GM19025 (cell line): ENCODE results near the gene C16orf96.

Experiments used
- ATAC-seq: cut with Tn5 transposase; IDR thresholded peaks from one replicate; pipeline ENCODE4 v1.9.1; 2021; ENCODE audit warnings: mild to moderate bottlenecking, low read depth, moderate library complexity; ENCODE audit not compliant: unreplicated experiment

The C16orf96 gene

DNA sequence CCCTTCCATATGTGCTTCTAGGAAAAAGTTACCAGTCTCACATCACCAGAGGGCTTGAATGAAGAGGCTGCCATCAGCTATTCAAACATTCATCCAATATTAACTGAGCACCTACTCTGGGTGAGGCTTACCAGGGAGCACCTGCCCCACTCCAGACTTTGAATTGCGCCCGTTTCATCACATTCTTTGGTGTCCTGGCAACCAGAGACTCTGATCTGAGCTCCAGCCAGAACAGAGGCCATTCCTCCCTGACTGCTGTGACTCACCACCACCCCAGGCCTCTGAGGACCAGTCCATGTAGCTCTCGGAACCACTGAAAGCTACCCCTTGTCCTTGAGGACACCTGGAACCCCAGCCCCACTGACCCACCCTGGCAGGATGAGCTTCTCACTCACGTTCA is at the start of gene C16orf96:
Gene C16orf96, plus strand, starts transcription at position 229 of the 400 bp plus-strand sequence. Its CDS starts 150 bp downstream, at position 379.
- ATAC-seq = no peak

DNA sequence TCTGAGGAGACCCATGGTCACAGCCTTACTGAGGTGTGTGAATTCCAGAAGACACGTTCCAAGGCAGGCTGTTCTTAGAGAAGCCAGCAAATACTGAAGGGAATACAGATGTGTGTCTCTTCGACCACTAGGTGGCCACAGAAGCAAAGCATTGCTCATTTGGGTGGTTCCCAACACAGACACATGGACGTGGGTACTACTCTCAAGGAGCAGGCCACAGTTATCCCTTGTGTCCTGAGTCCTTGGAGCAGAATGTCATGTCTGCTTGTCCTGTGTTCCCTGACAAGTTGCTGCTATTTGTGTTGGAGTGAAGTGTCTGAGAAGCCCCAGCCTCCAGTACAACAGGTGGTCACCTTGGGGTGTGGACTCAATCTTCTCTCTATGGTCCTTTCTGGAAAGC is 49.7 kb upstream of the C16orf96 start:
- ATAC-seq = no peak

DNA sequence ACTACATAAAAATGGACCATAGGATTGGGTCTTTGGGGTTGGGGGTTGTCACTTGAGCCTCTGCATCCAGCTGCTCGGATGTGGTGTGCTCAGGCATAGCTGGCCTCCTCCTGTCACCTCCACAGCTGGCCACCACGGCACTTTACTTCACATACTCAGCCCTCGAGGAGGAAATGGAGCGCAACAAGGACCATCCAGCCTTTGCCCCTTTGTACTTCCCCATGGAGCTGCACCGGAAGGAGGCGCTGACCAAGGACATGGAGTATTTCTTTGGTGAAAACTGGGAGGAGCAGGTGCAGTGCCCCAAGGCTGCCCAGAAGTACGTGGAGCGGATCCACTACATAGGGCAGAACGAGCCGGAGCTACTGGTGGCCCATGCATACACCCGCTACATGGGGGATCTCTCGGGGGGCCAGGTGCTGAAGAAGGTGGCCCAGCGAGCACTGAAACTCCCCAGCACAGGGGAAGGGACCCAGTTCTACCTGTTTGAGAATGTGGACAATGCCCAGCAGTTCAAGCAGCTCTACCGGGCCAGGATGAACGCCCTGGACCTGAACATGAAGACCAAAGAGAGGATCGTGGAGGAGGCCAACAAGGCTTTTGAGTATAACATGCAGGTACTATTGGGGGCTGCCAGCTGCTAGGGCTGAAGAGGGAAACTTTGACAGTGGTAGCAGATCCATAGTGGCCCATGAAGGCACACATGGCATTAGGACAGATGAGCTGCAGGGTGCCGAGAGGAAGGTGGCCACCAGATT is 48.4 kb upstream of the C16orf96 start:
- no peak for ATAC-seq

DNA sequence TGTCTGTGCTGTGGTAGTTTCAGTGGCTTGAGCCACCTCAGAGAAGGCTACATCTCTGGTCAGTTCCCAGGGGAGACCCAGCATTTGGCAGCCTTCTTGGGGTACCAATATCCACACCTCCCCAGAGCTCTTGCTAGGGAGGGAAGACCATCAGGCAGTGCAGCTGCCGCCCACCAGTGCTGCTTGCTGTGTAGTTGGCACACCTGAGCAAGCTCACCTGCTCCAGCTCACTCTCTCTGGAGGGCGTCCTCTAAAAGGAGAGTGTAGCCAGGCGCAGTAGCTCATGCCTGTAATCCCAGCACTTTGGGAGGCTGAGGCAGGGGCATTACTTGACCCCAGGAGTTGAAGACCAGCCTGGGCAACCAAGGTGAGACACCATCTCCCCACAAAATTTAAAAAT is 47.3 kb upstream of the C16orf96 start:
- no peak for ATAC-seq

DNA sequence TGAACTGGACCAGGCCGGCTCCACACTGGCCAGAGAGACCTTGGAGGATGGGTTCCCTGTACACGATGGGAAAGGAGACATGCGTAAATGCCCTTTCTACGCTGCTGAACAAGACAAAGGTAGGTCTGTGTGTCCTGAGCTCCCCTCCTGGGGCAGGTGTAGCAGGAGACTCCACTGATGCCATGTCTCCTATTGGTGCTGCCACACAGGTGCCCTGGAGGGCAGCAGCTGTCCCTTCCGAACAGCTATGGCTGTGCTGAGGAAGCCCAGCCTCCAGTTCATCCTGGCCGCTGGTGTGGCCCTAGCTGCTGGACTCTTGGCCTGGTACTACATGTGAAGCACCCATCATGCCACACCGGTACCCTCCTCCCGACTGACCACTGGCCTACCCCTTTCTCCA is 46.7 kb upstream of the C16orf96 start:
- ATAC-seq = no peak

DNA sequence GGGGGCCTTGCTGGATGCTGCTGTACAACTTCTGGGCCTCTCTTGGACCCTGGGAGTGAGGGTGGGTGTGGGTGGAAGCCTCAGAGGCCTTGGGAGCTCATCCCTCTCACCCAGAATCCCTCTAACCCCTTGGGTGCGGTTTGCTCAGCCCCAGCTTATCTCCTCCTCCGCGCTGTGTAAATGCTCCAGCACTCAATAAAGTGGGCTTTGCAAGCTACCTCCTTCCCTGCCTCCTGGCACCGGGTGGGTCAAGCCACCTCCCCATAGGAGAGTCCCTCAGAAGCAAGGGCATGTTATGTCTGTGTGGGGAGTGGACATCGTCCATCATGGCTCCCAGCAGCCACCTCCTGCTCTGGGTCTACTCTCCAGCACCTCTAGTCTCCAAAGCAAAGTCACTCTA is 46.0 kb upstream of the C16orf96 start:
- ATAC-seq = no peak

DNA sequence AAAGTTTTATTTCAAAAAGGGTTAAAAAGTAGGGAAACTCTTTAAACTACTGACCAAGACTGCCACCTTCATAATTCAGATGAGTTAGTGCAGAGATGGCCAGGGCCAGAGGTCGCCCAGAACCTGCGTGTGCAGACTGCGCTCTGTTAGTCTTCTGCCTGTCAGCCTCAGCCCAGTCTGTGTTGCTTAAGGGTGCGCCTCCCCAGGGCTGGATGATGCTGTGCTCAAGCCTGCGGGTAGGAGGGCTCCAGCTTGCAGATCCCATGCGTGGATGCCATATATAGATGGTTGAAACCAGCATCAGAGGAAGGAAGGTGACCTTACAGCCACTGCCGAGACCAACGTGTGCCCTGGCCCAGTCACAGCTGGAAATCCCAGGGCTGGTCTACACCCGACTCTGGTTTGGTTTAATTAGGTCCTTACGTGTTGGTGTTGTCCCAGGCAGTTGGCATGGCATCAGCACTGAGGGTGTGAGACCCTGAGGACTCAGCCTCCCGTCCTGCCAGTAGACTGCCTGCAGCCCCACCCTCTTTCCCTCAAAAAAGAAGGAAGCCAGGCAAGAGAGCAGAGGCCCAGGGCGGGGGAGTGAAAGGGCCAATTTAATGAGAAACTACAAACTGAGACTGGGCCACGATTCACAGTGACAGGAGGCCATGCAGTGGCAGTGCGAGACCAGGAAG is 45.3 kb upstream of the C16orf96 start:
- ATAC-seq = no peak

DNA sequence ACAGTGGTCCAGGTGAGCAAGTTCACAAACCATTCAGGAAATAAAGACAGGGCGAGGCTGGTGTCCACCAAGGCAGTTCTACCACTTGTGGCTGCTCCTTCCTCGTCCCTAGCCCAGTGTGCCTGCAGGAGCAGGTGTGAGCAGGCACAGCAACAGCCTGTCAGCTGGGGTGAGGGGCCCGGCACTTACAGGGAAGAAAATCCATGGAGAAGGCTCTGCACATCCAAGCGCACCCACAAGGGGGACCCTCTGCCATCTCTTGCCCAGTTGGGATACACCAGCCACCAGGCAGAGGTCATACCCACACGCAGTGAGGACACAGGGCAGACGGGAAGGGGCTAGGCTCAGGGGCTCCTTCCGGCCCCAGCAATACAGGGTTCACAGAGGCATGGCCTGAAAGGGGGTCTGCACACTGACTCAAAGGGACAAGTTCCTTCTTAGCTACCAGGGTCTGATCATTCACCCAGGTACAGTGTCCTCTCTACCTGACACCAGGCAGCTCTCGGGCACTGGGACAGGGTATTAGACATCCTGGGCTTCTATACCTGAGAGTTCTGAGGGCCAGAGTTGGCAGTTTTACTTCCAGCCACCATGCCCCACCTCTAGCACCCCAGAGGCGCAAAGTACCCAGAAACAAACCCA is 44.6 kb upstream of the C16orf96 start:
- no peak for ATAC-seq

DNA sequence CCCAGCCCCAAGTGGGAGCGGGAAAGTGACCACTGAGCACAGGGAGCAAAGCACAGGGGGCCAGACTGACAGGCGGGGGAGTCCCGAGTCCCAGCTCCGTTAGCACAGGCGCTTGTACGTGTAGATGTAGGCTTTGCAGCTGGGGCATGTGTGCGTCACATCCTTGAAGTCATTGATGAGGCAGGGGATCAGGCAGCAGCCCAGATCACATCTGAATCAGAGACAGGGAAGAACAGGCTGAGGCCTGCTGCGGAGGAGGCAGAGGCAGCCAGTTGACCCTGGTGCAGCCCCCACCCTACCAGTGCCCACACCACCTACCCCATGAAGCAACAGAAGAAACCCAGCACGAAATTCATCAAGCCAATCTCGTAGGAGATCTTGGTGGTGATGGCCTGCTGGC is 43.7 kb upstream of the C16orf96 start:
- ATAC-seq = no peak

DNA sequence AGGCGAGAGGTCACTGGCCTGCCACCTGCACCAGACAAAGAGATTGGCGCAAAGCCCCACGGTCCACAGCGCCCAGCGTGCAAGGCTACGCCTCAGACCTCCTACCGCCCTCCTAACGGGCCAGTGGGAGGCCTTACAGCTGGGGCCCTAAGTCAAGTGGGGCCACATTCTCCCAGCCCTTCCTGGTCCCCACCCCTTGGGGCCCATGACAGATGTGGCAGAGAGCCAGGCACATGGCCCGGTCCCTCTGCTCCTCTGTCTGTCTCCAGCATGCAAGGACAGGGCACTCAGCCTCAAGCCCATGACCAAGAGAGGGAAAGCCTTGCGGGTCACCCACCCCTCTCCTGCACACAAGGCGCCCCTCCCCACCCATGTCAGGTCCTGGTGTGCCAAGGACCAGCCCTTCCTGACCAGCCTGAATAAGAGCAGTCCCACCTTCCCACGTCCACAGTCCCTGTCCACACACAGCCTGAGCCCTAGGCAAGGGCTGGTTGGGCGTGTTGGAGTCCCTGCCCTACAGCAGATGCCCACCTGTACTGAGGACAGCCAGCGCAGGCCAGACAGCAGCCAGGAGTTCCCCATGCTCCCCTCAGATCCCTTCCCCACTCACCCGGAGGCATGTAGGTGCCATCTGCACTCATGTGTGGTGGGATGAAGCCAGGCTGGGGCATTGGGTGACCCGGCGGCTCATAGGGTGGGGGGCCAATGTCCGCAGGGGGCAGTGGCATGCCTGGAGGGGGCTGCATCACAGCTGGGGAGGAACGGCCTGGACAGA is 42.9 kb upstream of the C16orf96 start:
- ATAC-seq = no peak

DNA sequence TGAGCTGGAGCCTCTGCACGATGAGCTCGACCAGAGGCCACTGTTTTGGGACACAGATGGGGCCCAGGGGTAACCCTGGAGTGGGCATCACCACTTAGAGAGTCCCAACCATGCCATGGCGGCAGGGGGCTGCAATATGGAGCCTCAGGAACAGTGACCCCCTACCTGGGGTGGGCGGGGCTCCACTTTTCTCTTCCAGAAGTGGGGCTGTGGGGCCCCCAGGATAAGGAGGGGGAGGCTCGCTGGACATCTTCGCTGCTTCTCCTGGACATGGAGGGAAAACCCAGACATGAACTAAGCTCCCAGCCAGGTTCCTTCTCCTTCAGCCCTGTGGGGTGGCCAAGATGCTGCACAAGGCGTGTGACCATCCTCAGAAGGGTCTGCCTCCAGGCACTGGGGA is 42.3 kb upstream of the C16orf96 start:
- no peak for ATAC-seq

DNA sequence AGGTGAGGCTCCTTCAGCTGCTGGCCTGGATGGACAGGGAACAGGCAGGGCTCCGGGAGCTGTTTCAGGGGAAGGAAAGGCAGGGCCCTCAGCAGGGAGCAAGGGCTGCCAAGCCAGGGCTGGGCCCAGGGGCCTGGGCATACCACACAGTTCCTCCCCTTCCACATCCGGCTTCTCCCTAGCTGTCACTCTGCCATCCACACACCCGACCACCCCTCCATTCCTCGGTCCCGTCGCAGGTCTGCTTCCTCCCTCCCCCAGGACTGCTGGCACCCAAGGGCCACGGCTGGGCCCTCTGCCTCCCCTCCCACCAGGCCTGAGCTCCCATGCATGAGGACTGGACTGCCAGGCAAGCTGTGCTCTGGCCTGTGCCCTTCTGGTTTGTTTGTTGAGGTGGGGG is 41.5 kb upstream of the C16orf96 start:
- ATAC-seq = no peak

DNA sequence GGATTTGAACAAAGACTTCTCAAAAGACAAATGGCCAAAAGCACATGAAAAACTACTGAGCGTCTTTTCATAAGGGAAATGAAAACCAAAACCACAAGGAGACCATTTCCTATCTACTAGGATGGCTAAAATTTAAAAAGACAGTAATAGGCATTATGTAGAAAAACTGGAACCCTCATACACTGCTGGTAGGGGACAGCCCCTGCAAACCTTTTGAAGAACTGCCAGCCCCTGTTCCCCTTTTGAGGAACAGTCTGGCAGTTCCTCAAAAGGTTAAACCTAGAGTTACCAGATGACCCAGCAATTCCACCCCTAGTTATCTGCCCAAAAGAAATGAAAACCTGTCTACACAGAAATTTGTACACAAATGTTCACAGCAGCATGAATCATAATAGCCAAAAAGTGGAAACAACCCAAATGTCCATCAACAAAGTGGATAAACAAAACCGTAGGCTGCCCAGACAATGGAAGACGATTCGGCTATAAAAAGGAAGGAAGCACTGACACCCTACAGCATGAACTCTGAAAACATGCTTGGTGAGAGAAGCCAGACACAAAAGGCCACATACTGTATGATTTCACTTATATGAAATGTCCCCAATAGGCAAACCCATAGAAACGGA is 40.4 kb upstream of the C16orf96 start:
- ATAC-seq = peak; percentile 56

DNA sequence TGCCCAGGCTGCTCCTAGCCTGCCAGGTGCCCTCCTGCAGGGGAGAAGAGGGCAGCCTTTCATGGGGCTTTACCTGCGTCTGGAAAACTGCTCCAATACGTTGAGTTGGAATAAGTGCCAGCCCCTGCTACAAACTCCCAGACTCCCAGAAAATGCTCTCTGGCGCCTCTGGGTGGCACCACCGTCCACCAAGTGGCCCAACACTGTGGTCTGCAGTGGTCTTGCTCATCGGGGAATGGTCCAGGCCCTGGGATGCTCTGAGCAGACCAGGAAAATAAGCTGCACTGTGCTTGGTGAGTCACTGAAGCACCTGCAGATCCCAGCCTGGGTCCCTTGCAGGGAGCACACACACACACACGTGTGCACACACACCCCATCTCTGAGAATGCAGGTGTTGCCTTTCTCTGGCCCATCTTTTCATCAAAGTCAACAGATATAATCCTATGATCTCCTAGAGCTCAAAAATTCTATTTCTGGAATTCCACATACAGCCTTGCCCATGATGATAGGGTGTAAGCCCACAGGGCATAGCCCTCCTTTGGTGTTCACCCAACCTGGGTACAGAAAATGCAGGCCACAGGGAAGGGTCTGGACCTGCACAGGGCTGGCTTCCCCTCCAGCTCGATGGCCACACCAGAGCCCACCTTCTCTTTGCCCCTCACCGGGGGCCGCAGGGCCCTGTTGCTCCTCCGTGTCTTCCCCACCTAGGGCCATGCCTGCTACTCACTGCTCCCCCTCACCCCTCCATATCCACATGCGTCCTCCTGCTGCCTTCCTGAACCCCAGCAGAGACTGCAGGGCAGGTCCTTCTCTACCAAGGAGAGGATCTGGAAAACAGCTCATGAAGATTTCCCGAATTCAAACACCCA is 38.1 kb upstream of the C16orf96 start:
- no peak for ATAC-seq

DNA sequence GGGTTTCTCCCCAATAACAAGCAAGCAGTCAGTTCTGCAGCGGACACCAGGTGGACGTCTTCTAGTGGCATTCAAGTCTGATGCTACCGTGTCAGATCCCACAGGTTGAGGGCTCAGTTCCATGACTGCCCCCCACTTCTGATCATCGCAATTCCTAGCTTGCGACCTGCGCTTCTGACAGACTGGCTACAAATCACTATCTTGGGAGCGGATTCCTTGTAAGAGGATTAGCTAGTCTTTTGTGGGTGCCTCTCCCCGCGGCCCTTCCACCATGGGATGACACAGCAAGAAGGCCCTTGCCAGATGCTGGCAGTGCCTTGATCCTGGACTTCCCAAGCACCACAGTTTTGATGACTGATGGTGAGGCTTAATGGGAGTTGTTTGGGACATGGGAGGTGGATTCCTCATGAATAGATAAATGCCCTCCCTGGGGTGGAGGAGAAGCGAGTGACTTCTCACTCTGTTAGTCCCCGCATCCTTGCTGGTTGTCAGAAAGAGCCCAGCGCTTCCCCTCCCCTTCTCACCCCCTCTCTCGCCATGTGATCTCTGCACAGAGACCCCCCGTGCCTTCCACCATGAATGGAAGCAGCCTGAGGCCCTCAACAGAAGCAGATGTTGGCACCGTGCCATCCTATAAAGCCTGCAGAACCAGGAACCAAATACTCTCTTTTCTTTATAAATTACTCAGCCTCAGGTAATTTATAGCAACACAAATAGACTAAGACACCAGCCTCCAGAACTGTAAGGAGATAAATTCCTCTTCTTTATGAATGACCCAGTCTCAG is 36.7 kb upstream of the C16orf96 start:
- ATAC-seq = no peak

DNA sequence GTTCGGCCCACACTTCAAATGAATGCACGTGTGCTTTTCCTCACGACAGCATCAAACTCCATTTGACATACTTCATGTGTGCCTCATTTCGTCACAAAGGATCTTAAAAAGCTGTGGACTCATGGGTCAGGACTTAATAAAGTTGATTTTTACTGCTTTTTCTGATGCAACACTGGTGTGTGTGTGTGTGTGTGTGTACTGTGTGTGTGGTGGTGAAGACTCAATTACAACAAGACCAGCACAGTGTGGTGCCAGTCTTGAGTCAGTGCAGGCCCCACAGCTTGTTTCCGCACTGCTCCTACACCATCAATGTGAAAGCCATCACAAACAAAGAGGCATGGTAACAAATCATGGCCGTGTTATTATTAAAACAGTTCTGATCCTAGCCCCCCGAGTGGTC is 35.2 kb upstream of the C16orf96 start:
- ATAC-seq = no peak

DNA sequence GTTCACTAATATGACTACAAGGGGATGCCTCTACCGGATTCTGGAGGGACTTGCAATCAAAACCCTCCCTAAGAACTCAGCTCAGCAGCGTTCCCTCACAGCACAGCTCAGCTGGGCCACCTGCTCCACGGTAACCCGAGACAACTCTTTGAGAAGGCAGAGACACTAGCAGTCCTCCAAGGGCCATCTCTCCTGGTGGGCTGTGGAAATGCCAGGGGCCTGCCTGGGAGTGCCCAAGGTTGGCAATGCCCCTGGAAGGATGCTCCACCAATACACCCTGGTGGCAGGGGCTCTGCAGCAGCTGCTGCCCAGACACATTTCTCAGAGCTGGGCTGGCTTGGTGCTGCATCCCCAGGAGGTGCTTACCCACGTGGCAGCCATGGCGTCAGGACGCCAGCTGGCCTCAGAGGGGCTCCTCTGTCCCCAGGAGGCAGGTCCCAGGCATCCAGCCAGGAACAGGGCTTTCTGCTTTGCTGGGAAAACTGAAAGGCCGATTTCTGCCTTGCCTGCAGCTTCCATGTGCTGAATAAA is 34.0 kb upstream of the C16orf96 start:
- no peak for ATAC-seq

DNA sequence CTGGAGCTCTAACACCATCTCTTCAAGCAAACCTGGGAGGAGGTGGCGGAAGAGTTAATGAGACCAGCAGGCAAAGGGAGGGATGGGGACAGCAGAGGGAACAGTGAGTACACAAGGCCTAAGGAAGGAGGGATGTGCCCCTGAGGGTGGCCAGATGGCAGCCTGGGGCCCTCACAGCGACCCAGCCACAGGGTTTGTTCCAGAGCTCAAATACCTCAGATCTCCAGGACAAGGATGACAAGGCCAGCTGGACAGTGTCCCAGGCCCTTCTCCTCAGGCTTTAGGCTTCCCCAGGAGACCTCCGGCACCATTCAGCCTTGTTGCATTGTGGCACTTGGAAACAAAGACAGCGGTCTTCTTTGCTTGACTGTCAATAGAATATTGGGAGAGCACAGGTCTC is 32.5 kb upstream of the C16orf96 start:
- ATAC-seq = no peak

DNA sequence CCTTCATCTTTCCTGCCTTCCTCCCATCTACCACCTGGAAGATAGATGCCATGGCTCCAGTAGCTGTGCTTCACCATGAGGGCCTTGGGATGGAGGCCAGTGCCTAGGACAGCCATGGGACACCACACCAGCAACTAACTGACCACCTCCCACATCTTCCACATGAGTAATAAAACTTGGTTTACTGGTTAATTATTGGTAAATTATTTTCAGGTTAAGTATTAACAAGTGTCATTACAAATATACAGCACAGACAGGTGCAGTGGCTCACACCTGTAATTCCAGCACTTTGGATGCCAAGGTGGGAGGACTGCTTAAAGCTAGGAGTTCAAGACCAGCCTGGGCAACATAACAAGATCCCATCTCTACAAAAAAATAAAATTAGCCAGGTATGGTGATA is 31.6 kb upstream of the C16orf96 start:
- ATAC-seq = no peak
